Natural killer cell (primary cell): Measurements from ENCODE around the gene DSCAML1. TPM values are rescaled to one million over a fixed set of nuclear protein-coding genes. Genes with fewer than 3 reads are reported as not detected.

ENCODE experiments used
- ATAC-seq, 3 donors: fragments of 150-1000 bp in 2 of 3; fragments of 200-7000 bp in 1 of 3; cut with Tn5 transposase; 1 replicate in 1 of 3; 2 replicates in 2 of 3; pipeline ENCODE4 v1.10.0; 2021; ENCODE audit warnings: mild to moderate bottlenecking in 2 of 3, moderate library complexity in 2 of 3
- DNase-seq, 2 donors: peaks; one replicate each; pipeline versions ENCODE4 v3.0.0 to v3.0.0-alpha.2; 2013 to 2021; ENCODE audit warnings: mixed read lengths in 1 of 2
- H3K27ac ChIP-seq: one replicate; pipeline ENCODE4 v1.5.1; 2013; ENCODE audit warnings: mild to moderate bottlenecking, low read length
- H3K27me3 ChIP-seq: one replicate; pipeline ENCODE4 v1.6.1; 2013; ENCODE audit warnings: low read length; ENCODE audit not compliant: control insufficient read depth, insufficient read depth
- H3K36me3 ChIP-seq: one replicate; pipeline ENCODE4 v1.6.1; 2013; ENCODE audit warnings: low read length; ENCODE audit not compliant: control insufficient read depth, insufficient read depth
- H3K4me1 ChIP-seq: one replicate; pipeline ENCODE4 v1.6.1; 2013; ENCODE audit warnings: low read length; ENCODE audit not compliant: control insufficient read depth, insufficient read depth
- H3K4me3 ChIP-seq: one replicate; pipeline ENCODE4 v1.5.1; 2013; ENCODE audit warnings: low read length
- H3K9me3 ChIP-seq: one replicate; pipeline ENCODE4 v1.6.1; 2013; ENCODE audit warnings: low read length; ENCODE audit not compliant: control insufficient read depth, insufficient read depth
- H3K27ac Mint-ChIP-seq, 2 donors: one replicate each; pipeline ENCODE4 v1.8.0; 2022; ENCODE audit warnings: mild to moderate bottlenecking in 2 of 2, mixed read lengths in 2 of 2, moderate library complexity in 1 of 2
- H3K27me3 Mint-ChIP-seq, 2 donors: one replicate each; pipeline ENCODE4 v1.8.0; 2022; ENCODE audit warnings: low read depth in 2 of 2, mixed read lengths in 2 of 2
- H3K36me3 Mint-ChIP-seq: one replicate; pipeline ENCODE4 v1.8.0; 2022; ENCODE audit warnings: mixed read lengths
- H3K4me1 Mint-ChIP-seq, 2 donors: one replicate each; pipeline ENCODE4 v1.8.0; 2022; ENCODE audit warnings: mixed read lengths in 2 of 2
- H3K4me3 Mint-ChIP-seq: one replicate; pipeline ENCODE4 v1.8.0; 2022; ENCODE audit warnings: mild to moderate bottlenecking, moderate library complexity, mixed read lengths
- H3K9me3 Mint-ChIP-seq, 2 donors: one replicate each; pipeline ENCODE4 v1.8.0; 2022; ENCODE audit warnings: mixed read lengths in 2 of 2
- CTCF ChIP-seq: fragments of 200-600 bp; IDR thresholded peaks from one replicate; pipeline ENCODE4 v1.8.0; 2022; ENCODE audit warnings: antibody characterized with exemption
- WGBS: methylation state at CpG from one replicate; pipeline ENCODE4 v1.1.7; 2013; ENCODE audit warnings: missing lambda C conversion rate; ENCODE audit not compliant: insufficient coverage; 5-methylcytosine and 5-hydroxymethylcytosine counted together
- intact Hi-C: fragments of 100-400 bp; cut with micrococcal nuclease; formaldehyde crosslinking; loops from one replicate; pipeline ENCODE4 v1.14.2; 2022
- total RNA-seq, 4 donors: library from RNA; stranded (reverse); fragments of 120-200 nt in 1 of 4; gene quantifications; one replicate each; pipeline versions ENCODE4 v1.2.3 to v1.2.4, GENCODE V29; 2013 to 2022

Gene DSCAML1
- total RNA-seq, 3 donors from 2014 or later (not counting 1 experiment from before 2014, with no cell fraction given), result 0.66 TPM; not detected in 2

DNA sequence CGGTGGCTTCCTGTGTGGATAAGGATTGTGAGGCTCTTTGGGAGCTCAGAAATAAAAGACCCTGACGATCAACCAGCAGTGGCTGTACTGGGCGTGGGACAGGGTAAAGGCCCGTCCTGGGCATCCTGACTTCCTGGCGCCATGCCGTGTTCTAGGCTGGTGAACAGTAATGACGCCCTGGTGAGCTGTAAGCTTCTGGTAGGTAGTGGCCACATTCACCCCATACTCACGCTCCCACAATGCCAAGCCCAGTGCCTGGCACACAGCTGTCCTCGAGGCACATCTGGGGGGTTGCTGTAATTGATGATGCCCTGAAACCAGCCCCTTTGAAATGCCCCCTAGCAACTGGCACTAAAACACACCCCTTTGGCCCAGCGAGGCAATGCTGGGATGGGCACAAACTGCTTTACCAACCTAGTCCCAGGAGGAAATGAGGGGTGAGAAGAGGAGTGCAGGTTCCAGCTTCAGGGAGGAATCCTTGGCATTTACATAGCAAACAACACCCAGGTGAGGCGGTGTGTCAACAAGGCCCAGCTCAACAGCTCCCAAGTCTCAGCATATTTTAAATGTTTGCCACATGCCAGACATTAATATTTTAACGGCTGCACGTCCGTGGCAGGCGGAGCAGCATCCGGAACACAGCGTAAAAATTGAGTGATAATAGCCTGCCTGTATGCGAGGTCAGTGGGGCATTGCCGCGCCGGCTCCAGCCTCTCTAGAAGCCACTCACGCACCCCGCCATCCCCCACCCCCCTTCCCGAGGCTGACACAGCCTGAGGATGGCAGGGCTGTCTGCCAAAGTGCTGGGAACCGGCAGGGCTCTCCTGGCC, 79.3 kb downstream of the DSCAML1 start:
- DNase-seq (no peak), ATAC-seq (no peak)
- no peaks in the 10 kb centered on the region for H3K27me3 ChIP-seq
- no peak overlapping the region for H3K4me3 ChIP-seq
- H3K27ac Mint-ChIP-seq, result no peak overlapping the region
- no peaks in the 10 kb centered on the region for H3K4me1 Mint-ChIP-seq
- H3K27me3 Mint-ChIP-seq, result peaks cover 0 to 4% of the 10 kb centered on the region in 2 donors
- TF ChIP-seq CTCF, result no peak
- H3K27ac ChIP-seq, result no peak overlapping the region
- H3K4me1 ChIP-seq, result no peaks in the 10 kb centered on the region
- 89% methylated on average over 23 of the region's 25 CpGs for WGBS
- H3K36me3 ChIP-seq, result no peaks in the 10 kb centered on the region
- no peaks in the 10 kb centered on the region for H3K9me3 Mint-ChIP-seq
- H3K4me3 Mint-ChIP-seq, result no peak overlapping the region
- no peaks in the 10 kb centered on the region for H3K9me3 ChIP-seq
- intact Hi-C loops, result no loop called here
- H3K36me3 Mint-ChIP-seq, result no peaks in the 10 kb centered on the region

DNA sequence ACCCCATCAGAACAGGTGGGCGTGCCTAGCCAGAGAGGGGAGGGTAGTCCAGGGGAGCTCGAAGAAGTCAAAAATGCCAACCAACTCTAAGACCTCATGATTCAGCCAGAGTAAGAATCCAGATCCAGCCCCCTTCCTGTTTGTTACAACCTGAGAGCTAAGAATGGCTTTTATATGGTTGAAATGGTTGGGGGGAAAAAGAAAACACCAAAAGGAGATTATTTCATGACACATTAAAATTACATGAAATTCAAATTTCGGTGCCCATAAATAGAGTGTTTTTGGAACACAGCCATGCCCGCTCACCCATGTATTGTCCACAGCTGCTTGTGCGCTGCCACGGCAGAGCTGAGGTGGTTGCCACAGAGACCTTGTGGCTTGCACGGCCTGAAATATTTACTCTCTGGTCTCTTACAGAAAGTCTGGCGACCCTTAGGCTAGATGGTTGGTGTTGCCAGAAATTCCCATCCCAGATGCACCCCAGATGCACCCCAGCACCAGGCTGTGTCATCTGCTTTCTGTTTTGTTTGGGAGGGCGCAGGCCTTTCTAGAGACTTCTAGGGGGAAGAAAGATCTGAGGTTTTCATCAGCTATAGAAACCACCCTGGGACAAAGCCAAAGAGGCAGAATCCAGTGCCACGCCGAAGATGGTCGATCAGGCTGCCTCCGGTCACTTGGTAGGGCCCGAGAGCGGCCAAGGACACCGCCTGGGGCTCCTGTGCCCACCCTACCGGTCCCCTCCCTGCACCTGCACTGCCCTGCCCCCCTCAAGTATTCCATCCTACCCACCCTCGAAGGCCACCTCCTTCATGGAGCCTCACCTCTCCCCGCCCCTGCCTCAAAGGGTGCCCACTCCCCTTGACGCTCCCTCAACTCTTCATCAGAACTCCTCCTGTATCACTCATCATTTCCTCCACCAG, 80.2 kb downstream of the DSCAML1 start:
- no peak overlapping the region for H3K4me3 ChIP-seq
- intact Hi-C loops, result no loop called here
- H3K4me1 Mint-ChIP-seq, result no peaks in the 10 kb centered on the region
- no peaks in the 10 kb centered on the region for H3K27me3 ChIP-seq
- H3K4me1 ChIP-seq, result no peaks in the 10 kb centered on the region
- no peaks in the 10 kb centered on the region for H3K9me3 ChIP-seq
- peaks cover 0 to 4% of the 10 kb centered on the region in 2 donors for H3K27me3 Mint-ChIP-seq
- H3K27ac ChIP-seq, result no peak overlapping the region
- WGBS, result 68% methylated on average over 19 of the region's 20 CpGs
- DNase-seq (no peak), ATAC-seq (no peak)
- no peak overlapping the region for H3K4me3 Mint-ChIP-seq
- H3K36me3 Mint-ChIP-seq, result no peaks in the 10 kb centered on the region
- no peaks in the 10 kb centered on the region for H3K36me3 ChIP-seq
- TF ChIP-seq CTCF, result no peak
- no peak overlapping the region for H3K27ac Mint-ChIP-seq
- H3K9me3 Mint-ChIP-seq, result no peaks in the 10 kb centered on the region

DNA sequence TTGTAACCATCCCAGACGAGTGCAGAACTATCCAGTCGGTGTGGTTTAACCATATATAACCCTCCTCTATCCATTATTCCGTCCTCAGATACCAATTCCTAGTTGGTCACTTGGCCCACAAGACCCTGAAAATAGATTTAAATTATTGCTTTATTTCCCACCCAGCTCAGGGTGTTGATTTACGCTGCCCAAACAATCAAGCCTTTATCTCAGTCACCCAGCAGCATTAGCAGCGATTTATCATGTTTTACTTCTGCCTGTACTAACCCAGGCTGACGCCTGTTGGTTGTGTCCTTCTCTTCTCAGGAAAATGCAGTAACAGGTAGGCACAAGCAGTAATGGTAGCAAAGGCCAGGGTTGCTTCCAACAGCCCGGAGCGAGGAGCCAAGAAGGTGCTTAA, 81.2 kb downstream of the DSCAML1 start:
- Mint-ChIP-seq H3K27ac (no peak overlapping the region), H3K4me3 (no peak overlapping the region), H3K27me3 (peaks cover 0 to 4% of the 10 kb centered on the region in 2 donors), H3K9me3 (no peaks in the 10 kb centered on the region), H3K36me3 (no peaks in the 10 kb centered on the region), H3K4me1 (no peaks in the 10 kb centered on the region)
- no peak for ATAC-seq
- Histone ChIP-seq H3K36me3 (no peaks in the 10 kb centered on the region), H3K4me3 (no peak overlapping the region), H3K27me3 (no peaks in the 10 kb centered on the region), H3K9me3 (no peaks in the 10 kb centered on the region), H3K27ac (no peak overlapping the region), H3K4me1 (no peaks in the 10 kb centered on the region)
- no peak for TF ChIP-seq CTCF
- intact Hi-C loops, result no loop called here
- WGBS, result 56% methylated on average over 8 of the region's 8 CpGs
- no peak for DNase-seq
